Activated CD8-positive, alpha-beta memory T cell treated with anti-CD3 and anti-CD28 coated beads, Interleukin-2, amount 10 ng/mL, durations not matched to agents 7 days and 5 days (primary cell): ENCODE measurements around the gene CELF2. TPM values are rescaled to one million over a fixed set of nuclear protein-coding genes. Genes with fewer than 3 reads are reported as not detected.

Experiments used
- ATAC-seq: fragments of 150-1000 bp; cut with Tn5 transposase; one replicate; pipeline ENCODE4 v1.10.0; 2021; ENCODE audit warnings: moderate library complexity
- CTCF ChIA-PET: fragments of 350-600 bp; sonication (Branson Sonifier 250); formaldehyde crosslinking; loops from one replicate; lab custom pipeline; 2021; ENCODE audit warnings: antibody characterized with exemption; lab: Charles Lee
- DNase-seq: peaks from one replicate; pipeline ENCODE4 v3.0.0-alpha.2; 2020
- H3K27ac Mint-ChIP-seq: one replicate; pipeline ENCODE4 v1.8.0; 2021; ENCODE audit warnings: mild to moderate bottlenecking, mixed read lengths
- H3K27me3 Mint-ChIP-seq: one replicate; pipeline ENCODE4 v1.8.0; 2021; ENCODE audit warnings: mixed read lengths
- H3K36me3 Mint-ChIP-seq: one replicate; pipeline ENCODE4 v1.8.0; 2021; ENCODE audit warnings: mild to moderate bottlenecking, mixed read lengths
- H3K4me1 Mint-ChIP-seq: one replicate; pipeline ENCODE4 v1.8.0; 2021; ENCODE audit warnings: mixed read lengths
- H3K4me3 Mint-ChIP-seq: one replicate; pipeline ENCODE4 v1.8.0; 2021; ENCODE audit warnings: mild to moderate bottlenecking, moderate library complexity, mixed read lengths
- H3K9me3 Mint-ChIP-seq: one replicate; pipeline ENCODE4 v1.8.0; 2022; ENCODE audit warnings: low read depth, mixed read lengths
- total RNA-seq, 2 experiments: library from RNA; stranded (reverse); gene quantifications; one replicate each; pipeline ENCODE4 v1.2.3, GENCODE V29; 2021

Gene CELF2
- total RNA-seq, 2 experiments from 2014 or later, result 205 to 219 TPM

GRCh38 chr10:11209830-11210181 is 192.1 kb downstream of the CELF2 start:
- Mint-ChIP-seq H3K9me3 (no peaks in the 10 kb centered on the region), H3K36me3 (peaks cover 83% of the 10 kb centered on the region), H3K4me1 (peaks cover 93% of the 10 kb centered on the region), H3K4me3 (peak overlapping the region; percentile 61), H3K27ac (peak overlapping the region; percentile 85), H3K27me3 (no peaks in the 10 kb centered on the region)
- DNase-seq (no peak), ATAC-seq (no peak)
- CTCF ChIA-PET, result interaction anchor here (0.8 to 1.5 kb wide), 5 partner anchors 9 to 96 kb away, joined by 3 read pairs; no protein-coding TSS in a partner anchor

- Mint-ChIP-seq H3K4me1 (peaks cover 93% of the 10 kb centered on the region), H3K9me3 (no peaks in the 10 kb centered on the region), H3K36me3 (peaks cover 83% of the 10 kb centered on the region), H3K27me3 (no peaks in the 10 kb centered on the region), H3K4me3 (peak overlapping the region; percentile 34), H3K27ac (peak overlapping the region; percentile 78)
- DNase-seq (no peak), ATAC-seq (no peak)
- CTCF ChIA-PET, result interaction anchor here (0.8 to 1.5 kb wide), 5 partner anchors 9 to 97 kb away, joined by 3 read pairs; no protein-coding TSS in a partner anchor
Observed at GRCh38 chr10:11210211-11210922, 192.7 kb downstream of the CELF2 start.

- ATAC-seq, result no peak
- Mint-ChIP-seq H3K4me1 (peaks cover 94% of the 10 kb centered on the region), H3K9me3 (no peaks in the 10 kb centered on the region), H3K36me3 (peaks cover 82% of the 10 kb centered on the region), H3K4me3 (no peak overlapping the region), H3K27ac (peak overlapping the region; percentile 67), H3K27me3 (no peaks in the 10 kb centered on the region)
- no peak for DNase-seq
- CTCF ChIA-PET, result interaction anchor here (0.7 to 1.3 kb wide), 5 partner anchors 13 to 46 kb away, joined by 3 to 4 read pairs (median 3); no protein-coding TSS in a partner anchor
Observed at GRCh38 chr10:11212288-11213085, 194.8 kb downstream of the CELF2 start.

GRCh38 chr10:11213137-11213536 is 195.5 kb downstream of the CELF2 start:
- CTCF ChIA-PET, result interaction anchor here (0.7 to 1.3 kb wide), 3 partner anchors 14 to 46 kb away, joined by 3 to 4 read pairs (median 3); no protein-coding TSS in a partner anchor
- Mint-ChIP-seq H3K27ac (peak overlapping the region; percentile 13), H3K27me3 (no peaks in the 10 kb centered on the region), H3K4me1 (peaks cover 94% of the 10 kb centered on the region), H3K9me3 (no peaks in the 10 kb centered on the region), H3K36me3 (peaks cover 82% of the 10 kb centered on the region), H3K4me3 (no peak overlapping the region)
- DNase-seq, result no peak
- no peak for ATAC-seq

- CTCF ChIA-PET, result interaction anchor here (1.4 kb wide), 1 partner anchor 22 kb away, joined by 3 read pairs; no protein-coding TSS in a partner anchor
- H3K27ac Mint-ChIP-seq, result peak overlapping the region; percentile 50
- H3K4me1 Mint-ChIP-seq, result peaks cover 90% of the 10 kb centered on the region
- H3K36me3 Mint-ChIP-seq, result peaks cover 82% of the 10 kb centered on the region
- no peak for ATAC-seq
- no peaks in the 10 kb centered on the region for H3K27me3 Mint-ChIP-seq
- no peak overlapping the region for H3K4me3 Mint-ChIP-seq
- H3K9me3 Mint-ChIP-seq, result no peaks in the 10 kb centered on the region
- no peak for DNase-seq
Observed at GRCh38 chr10:11214407-11214806, 196.7 kb downstream of the CELF2 start.

- no peak overlapping the region for H3K27ac Mint-ChIP-seq
Observed at GRCh38 chr10:11215471-11215870, 197.8 kb downstream of the CELF2 start.

GRCh38 chr10:11217521-11217920 is 199.8 kb downstream of the CELF2 start:
- H3K9me3 Mint-ChIP-seq, result no peaks in the 10 kb centered on the region
- peak overlapping the region; percentile 50 for H3K27ac Mint-ChIP-seq
- H3K4me1 Mint-ChIP-seq, result peaks cover 87% of the 10 kb centered on the region
- no peak for DNase-seq
- no peaks in the 10 kb centered on the region for H3K27me3 Mint-ChIP-seq
- no peak for ATAC-seq
- CTCF ChIA-PET, result no interaction called here
- H3K4me3 Mint-ChIP-seq, result no peak overlapping the region
- peaks cover 80% of the 10 kb centered on the region for H3K36me3 Mint-ChIP-seq

More at GRCh38 chr10:11215471-11215870, 197.8 kb downstream of the CELF2 start:
- H3K36me3 Mint-ChIP-seq, result peaks cover 84% of the 10 kb centered on the region
- ATAC-seq, result no peak
- no peak for DNase-seq
- no peaks in the 10 kb centered on the region for H3K9me3 Mint-ChIP-seq
- H3K4me3 Mint-ChIP-seq, result no peak overlapping the region
- CTCF ChIA-PET, result no interaction called here
- H3K27me3 Mint-ChIP-seq, result no peaks in the 10 kb centered on the region
- H3K4me1 Mint-ChIP-seq, result peaks cover 90% of the 10 kb centered on the region

GRCh38 chr10:11218395-11218794 is 200.7 kb downstream of the CELF2 start:
- H3K27ac Mint-ChIP-seq, result peak overlapping the region; percentile 50
- ATAC-seq (peak; percentile 58), DNase-seq (no peak)
- CTCF ChIA-PET, result interaction anchor here (1.3 kb wide), 1 partner anchor 8 kb away, joined by 3 read pairs; no protein-coding TSS in a partner anchor
- no peaks in the 10 kb centered on the region for H3K9me3 Mint-ChIP-seq
- H3K4me3 Mint-ChIP-seq, result no peak overlapping the region
- peaks cover 79% of the 10 kb centered on the region for H3K36me3 Mint-ChIP-seq
- H3K27me3 Mint-ChIP-seq, result no peaks in the 10 kb centered on the region
- H3K4me1 Mint-ChIP-seq, result peaks cover 86% of the 10 kb centered on the region

GRCh38 chr10:11219431-11219830 is 201.8 kb downstream of the CELF2 start:
- ATAC-seq (no peak), DNase-seq (no peak)
- H3K4me3 Mint-ChIP-seq, result no peak overlapping the region
- H3K4me1 Mint-ChIP-seq, result peaks cover 89% of the 10 kb centered on the region
- CTCF ChIA-PET, result interaction anchor here (1.2 to 1.3 kb wide), 2 partner anchors 9 to 53 kb away, joined by 3 read pairs; no protein-coding TSS in a partner anchor
- H3K27ac Mint-ChIP-seq, result no peak overlapping the region
- no peaks in the 10 kb centered on the region for H3K27me3 Mint-ChIP-seq
- H3K36me3 Mint-ChIP-seq, result peaks cover 83% of the 10 kb centered on the region
- H3K9me3 Mint-ChIP-seq, result no peaks in the 10 kb centered on the region

- H3K4me3 Mint-ChIP-seq, result no peak overlapping the region
- H3K27ac Mint-ChIP-seq, result no peak overlapping the region
- no peaks in the 10 kb centered on the region for H3K9me3 Mint-ChIP-seq
- no peaks in the 10 kb centered on the region for H3K27me3 Mint-ChIP-seq
- ATAC-seq (no peak), DNase-seq (no peak)
- peaks cover 89% of the 10 kb centered on the region for H3K4me1 Mint-ChIP-seq
- H3K36me3 Mint-ChIP-seq, result peaks cover 81% of the 10 kb centered on the region
- CTCF ChIA-PET, result interaction anchor here (1.0 to 2.6 kb wide), 2 partner anchors 13 to 16 kb away, joined by 3 to 6 read pairs; no protein-coding TSS in a partner anchor
Observed at GRCh38 chr10:11223081-11223480, 205.4 kb downstream of the CELF2 start.

- Mint-ChIP-seq H3K9me3 (no peaks in the 10 kb centered on the region), H3K36me3 (peaks cover 80% of the 10 kb centered on the region), H3K4me3 (no peak overlapping the region), H3K27me3 (no peaks in the 10 kb centered on the region), H3K27ac (peak overlapping the region; percentile 22), H3K4me1 (peaks cover 90% of the 10 kb centered on the region)
- DNase-seq (no peak), ATAC-seq (no peak)
- CTCF ChIA-PET, result interaction anchor here (1.0 to 2.6 kb wide), 2 partner anchors 13 to 17 kb away, joined by 3 to 6 read pairs; no protein-coding TSS in a partner anchor
Observed at GRCh38 chr10:11223507-11224140, 206.0 kb downstream of the CELF2 start.

GRCh38 chr10:11224321-11224720 is 206.6 kb downstream of the CELF2 start:
- Mint-ChIP-seq H3K27ac (peak overlapping the region; percentile 26), H3K9me3 (no peaks in the 10 kb centered on the region), H3K4me1 (peaks cover 92% of the 10 kb centered on the region), H3K4me3 (no peak overlapping the region), H3K27me3 (no peaks in the 10 kb centered on the region), H3K36me3 (peaks cover 80% of the 10 kb centered on the region)
- no peak for ATAC-seq
- no peak for DNase-seq
- CTCF ChIA-PET, result interaction anchor here (2.6 kb wide), 1 partner anchor 18 kb away, joined by 6 read pairs; no protein-coding TSS in a partner anchor
